HG02885 (cell line): ENCODE results near the gene ANKLE1.

ENCODE experiments used
- ATAC-seq: cut with Tn5 transposase; IDR thresholded peaks from one replicate; pipeline ENCODE4 v1.9.1; 2021; ENCODE audit warnings: mild to moderate bottlenecking; ENCODE audit not compliant: unreplicated experiment, poor library complexity

Gene ANKLE1, protein sequence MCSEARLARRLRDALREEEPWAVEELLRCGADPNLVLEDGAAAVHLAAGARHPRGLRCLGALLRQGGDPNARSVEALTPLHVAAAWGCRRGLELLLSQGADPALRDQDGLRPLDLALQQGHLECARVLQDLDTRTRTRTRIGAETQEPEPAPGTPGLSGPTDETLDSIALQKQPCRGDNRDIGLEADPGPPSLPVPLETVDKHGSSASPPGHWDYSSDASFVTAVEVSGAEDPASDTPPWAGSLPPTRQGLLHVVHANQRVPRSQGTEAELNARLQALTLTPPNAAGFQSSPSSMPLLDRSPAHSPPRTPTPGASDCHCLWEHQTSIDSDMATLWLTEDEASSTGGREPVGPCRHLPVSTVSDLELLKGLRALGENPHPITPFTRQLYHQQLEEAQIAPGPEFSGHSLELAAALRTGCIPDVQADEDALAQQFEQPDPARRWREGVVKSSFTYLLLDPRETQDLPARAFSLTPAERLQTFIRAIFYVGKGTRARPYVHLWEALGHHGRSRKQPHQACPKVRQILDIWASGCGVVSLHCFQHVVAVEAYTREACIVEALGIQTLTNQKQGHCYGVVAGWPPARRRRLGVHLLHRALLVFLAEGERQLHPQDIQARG

DNA sequence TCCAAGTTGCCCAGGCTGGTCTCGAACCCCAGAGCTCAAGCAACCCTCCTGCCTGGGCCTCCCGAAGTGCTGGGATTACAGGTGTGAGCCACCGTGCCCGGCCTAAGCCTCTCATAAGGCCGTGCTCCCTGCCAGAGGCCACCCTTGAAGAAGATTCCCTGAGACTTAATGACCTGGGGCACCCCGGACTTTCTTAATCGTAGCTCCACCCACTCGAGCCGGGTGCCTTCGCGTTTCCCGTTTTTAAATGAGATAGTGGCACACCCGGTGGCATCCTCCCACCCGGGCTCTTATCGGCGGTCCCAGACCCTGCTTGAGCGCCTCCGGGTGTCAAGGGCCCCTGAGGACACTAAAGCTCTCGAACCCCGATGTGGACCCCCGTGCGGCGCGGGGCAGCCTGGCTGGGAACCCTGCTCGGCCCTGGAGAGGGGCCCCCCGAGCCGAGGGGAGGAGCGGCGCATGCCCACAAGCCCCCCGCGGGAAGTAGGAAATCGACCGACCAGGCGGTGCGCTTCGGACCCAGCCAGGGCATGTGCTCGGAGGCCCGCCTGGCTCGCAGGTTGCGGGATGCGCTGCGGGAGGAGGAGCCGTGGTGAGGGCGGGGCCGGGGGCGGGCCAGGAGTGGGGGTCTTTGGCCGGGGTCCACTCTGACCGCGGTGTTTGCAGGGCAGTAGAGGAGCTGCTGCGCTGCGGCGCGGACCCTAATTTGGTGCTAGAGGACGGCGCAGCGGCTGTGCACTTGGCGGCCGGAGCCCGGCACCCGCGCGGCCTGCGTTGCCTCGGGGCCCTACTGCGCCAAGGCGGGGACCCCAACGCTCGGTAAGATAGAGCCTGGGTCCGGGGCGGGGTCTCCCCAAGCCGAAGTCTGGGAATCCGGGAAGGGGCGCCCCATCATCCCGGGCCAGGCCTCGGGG is at the start of gene ANKLE1:
Gene ANKLE1, plus strand, starts transcription at position 511 of the 914 bp plus-strand sequence. Its CDS starts 20 bp downstream, at position 531.
- no peak for ATAC-seq

DNA sequence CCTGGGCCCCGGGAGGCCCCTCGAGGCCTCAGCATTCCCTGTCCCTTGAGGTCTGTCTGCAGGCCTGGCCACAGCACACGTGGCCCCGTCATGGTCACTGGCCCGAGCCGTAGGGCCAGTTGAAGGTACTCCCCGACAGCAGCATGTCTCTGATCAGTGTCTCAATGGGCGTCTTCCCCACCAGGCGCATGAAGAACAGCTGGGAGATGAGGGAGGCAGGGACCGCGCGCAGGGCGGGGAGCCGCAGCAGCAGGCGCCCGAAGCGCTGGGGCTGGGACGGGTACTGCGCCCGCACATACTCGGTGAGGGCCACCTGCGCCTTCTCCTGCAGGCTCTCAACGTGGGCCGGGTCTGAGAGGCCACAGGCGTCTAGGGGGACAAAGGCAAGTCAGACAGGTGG is 49.4 kb upstream of the ANKLE1 start:
- ATAC-seq: no peak

DNA sequence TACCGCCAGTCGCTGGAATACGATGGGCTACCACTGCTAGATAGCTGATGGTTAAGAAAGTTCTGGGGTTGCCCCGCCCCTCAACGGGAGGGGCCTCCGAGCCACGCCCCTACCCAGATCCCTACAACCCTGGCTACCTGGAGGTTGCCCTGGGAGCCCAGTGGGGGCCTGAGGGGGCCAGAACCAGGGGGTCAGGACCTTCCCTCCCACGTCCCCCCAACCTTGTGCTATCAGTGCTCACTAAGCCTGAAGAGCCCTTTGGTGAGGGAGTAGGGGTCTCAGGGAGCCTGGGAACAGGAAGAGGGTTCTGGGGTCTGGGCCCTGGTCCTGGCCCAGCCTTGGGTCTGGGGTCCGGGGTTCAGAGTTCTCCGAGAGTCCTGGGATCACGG is 46.8 kb upstream of the ANKLE1 start:
- peak; percentile 46 for ATAC-seq

DNA sequence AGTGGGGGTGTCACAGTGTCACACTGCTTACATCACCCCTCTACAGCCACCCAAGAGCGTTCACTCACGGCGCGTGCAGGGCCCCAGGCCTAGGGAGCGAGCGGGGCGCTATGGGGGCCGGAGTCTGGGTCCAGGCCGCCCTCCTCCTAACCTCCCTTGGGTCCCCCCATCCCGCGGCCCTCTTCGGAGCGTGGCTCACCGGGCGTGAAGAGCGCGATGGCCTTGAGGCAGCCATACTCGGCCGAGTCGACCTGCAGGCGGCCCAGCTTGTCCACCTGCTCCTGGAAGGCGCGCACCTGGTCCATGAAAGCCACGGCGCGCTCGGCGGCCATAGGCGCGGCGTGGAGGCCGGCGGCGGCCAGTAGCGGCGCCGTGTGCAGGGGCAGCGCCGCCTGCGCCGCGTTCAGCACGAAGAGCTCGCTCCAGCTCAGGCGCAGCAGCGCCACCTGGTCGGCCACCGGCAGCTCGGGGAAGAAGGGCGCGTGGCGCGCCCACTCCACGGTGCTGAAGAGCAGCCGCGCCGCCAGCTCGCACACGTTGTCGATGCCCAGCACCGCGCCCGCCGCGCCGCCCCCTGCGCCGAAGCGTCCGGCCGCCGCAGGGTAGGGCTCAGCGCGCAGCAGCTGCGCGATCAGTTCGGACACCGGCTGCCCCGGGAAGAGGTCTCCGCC is 46.3 kb upstream of the ANKLE1 start:
- ATAC-seq: peak; percentile 76

DNA sequence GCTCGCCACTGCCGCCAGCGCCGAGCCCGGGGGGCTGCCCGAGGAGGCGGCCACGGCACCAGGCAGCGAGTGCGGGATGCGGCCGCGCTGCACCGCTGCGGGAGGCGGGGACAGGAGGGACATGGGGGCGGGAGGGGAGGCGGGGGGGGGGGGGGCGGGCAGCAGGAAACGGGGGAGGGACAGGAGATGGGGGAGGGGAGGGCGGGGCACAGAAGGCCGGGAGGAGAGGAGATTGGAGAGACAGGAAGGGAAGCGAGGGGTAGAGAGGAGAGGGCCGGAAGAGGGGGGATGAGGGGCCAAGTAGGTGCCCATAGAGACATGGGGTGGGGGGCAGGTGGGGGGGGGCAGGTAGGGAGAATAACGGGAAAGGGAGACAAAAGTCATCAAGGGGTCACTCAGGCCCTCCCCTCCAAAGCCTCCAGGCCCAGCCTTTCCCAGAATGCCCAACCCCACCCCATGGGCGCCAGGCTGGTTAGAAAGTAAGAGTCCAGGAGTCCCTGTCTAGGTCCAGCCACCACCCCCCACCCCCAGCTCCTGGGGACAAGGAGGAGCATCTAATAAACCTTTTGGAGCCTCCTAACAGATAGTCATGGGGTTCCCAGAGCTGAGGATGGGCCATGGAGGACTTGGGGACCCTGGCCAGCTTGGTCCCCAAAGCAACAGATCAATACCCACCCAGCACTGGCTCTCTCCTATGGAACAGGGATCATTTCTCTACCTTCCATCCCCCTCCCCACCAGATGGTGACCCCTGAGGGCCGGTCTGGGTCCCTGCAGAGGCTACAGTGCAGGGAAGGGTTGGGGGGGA is 45.5 kb upstream of the ANKLE1 start:
- no peak for ATAC-seq

DNA sequence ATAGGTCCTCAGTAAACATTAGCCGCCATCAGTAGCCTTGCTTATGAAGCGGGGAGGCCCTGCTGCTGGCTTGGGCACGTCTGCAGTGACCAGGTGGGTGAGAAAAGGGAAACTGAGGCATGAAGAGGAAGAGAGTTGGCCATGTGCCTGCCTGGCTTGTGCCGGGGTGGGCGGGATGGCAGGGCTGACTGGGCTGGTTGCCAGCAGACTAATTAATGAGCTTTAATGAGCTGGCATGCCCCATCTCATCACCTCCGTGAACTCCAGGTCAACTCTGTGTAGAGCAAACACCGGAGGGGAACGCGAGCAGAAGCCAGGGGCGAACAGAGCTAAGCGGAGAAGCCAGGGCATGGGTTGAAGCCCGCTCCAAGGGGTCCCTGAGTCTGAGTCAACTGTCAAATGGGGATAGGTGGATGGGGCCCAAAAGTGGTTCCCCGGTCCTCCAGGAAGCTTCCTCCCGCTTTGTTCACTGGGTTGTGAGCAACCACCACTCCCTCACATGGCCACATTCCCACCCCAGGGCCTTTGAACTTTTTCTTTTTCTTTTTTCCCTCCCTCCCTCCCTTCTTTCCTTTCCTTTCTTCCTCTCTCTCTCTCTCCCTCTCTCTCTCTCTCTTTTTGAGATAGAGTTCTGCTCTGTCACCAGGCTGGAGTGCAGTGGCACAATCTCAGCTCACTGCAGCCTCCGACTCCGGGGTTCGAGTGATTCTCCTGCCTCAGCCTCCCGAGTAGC is 44.7 kb upstream of the ANKLE1 start:
- no peak for ATAC-seq

DNA sequence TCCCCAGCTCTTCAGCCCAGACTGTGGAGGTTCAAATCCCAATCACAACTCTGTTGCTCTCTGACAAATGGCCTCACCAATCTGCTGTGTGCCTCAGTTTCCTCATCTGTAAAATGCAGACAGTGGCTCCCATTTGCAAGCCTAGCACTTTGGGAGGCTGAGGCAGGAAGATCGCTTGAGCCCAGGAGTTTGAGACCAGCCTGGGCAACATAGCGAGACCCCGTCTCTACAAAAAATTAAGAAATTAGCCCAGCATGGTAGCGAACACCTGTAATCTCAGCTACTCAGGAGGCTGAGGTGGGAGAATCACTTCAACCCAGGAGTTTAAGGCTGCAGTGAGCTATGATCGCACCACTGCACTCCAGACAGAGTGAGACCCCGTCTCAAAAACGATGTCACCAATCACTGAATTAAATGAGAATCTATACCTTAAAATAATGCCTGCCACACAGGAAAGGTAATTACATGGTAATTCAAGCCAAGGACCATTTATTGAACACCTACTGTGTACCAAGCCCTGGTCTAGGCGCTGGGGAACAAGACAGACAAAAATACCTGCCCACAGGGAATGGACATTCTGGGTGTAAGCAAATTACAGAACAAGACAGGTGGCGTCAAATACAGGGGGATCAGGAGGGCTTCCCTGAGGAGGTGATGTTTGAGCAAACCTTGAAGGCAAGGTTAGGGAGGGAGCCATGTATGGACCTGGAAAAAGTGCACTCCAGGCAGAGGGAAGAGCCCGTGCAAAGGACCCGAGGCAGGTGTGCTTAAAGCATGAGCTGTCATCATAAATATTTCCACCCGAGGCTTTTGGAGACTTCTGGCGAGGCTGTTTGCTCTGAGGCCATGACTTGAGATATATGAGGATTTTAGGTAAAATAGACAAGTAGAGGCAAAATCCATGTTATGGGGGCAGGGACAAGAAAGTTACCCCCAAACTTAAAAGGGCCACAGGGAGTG is 43.7 kb upstream of the ANKLE1 start:
- no peak for ATAC-seq

DNA sequence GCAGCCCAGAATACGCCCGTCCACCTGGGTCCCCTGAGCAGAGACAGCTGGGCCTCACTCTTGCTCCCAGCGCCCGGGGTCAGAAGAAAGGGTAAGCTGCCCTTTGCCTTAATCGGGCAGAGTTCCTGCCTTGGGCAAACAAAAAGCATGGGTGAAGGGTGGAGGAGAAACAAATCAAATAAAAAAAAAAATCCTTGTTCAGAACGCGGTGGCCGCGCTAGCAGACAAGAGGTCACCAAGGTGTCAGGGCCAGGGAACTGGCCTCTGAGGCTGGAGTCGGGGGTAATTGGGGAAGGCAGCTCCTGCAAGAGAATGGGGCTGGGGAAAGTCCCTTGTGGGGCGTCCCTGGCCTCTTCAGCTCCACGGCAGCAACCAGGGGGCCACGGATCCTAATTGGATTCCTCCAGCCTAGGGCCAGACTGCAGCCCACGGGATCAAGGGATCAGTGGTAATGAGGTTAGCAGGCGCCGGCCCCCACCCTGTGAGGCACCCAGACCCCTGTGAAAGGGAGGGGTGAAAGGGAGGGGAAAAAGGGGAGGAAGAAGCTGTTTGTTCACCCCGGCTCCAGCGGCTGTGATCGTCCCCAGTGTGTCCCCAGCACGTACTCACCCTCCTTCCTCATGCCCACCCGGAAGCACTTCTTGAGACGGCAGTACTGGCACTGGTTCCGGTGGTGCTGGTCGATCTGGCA is 41.5 kb upstream of the ANKLE1 start:
- ATAC-seq: no peak

DNA sequence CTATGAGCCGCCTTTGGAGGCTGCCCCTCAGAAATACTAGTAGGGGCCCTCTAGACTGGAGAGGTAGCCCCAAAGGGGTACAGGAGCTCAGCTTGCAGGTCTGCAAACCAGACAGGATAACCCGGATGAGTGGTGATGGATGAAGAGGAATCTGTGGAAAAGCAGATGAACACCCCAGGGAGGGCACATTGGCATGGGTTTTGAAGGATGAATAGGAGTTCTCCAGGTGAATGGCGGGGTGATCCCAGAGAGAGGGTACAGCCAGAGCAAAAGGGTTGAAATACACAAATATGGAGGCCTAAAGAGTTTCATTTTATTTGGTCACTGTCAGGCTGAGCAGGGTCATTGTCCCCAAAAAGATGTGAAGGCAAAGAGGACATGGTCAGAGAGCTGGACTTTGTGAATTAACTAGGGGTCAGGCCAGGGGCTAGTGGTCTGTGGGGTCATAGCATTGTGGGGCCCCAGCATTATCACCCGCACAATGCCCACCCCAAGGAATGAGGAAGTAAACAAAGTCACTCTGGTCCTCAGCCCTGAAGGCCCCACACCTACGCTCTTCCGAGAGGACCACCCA is 40.8 kb upstream of the ANKLE1 start:
- ATAC-seq: no peak

DNA sequence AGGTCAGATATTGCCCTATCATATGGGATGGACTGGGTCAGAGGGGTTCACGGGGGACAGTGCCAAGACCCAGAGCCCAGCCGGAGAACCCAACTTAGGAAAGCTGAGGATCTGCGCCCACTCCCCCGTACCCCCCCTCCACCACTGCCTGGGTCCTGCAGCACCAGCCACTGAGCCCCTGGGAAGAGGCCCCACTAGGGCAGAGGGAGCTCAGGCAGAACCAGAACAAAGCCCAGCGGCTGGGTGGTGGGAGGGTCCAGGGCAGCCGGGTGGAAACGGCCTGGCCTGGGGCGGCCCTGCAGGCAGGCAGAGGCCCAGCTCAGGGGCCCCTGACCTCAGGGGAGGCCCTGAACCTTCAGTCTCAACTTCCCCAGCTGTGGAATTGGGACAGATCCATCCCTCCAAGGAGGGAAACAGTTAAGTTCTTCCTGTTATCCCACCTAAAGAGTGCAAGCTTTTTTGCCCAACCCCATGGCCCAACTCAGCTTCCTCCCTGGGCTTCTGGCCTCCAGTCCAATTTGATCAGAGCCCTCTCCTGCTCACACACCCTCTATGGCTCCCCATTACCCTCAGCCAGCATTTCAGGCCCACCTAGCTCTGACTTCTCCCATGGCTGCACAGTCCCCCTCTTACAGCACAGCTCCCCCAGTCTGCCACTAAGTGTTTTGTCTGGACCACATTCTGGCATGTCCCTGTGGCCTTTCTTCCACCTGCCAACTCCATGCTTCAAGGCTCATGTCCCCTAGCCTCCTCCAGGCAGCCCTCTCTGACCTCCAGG is 39.1 kb upstream of the ANKLE1 start:
- ATAC-seq: no peak

DNA sequence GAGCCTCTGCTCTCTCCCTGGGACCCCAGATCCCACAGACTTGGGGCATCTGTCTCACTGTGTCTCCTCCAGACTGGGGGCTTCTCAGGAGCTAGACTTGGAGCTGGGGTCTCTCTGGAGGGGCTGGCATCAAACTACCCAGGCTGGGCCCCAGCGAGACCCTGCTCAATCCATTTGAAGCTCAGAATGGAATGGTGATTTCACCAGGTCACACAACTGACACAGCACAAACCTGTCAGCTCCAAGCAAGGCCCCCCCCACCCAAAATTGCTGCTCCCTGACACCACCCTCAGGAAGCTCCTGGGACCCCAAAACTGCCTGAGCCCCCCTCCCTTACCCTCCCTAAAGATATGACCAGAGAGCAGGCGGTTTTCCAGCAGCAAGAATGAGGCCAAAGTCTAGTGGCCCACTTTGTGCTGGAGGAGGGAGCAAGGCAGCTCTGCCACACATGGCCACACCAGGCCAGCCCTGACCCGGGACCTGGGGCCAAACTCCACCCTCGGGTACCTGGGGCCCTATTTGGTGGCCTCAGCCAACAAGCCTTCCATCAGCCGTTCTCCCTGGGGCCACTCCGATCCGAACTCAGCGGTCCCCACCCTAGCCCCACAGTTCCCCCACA is 38.4 kb upstream of the ANKLE1 start:
- ATAC-seq: no peak

DNA sequence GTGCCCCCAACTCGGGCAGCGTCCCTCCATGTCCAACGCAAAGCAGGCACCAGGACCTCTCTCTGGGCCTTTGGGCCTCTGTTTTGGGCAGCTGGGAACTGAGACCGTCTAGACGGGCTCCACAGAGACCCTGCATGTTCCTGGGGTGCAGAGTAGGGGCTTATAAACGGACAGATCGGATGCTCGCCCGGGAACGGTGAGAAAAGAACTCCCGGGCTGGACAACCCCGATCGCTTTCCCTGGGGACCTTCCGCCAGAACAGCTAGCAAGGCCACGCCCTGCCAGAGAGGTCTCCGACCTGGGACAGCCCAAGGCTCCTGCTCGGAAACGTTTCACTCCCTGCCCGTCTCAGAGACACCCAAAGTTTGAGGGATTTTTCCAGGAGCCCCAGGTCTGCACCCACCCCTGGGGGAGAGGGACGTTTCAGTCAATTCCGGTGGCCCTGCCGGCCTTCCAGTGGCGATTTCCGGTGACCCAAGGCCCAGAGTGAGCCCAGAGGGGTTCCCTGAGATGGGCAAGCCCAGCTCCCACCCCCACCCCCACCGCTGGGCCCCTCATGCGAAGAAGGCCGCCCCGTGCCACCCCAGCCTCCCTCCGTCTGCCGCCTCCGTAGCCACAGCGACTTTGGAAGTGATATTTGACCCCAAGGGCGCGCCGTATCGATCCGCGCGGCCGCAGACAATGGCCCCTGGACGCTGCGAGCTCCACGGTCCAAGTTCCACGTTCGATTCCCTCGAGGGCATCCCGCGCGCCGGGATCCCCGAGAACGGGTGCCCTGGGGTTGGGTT is 37.7 kb upstream of the ANKLE1 start:
- no peak for ATAC-seq

DNA sequence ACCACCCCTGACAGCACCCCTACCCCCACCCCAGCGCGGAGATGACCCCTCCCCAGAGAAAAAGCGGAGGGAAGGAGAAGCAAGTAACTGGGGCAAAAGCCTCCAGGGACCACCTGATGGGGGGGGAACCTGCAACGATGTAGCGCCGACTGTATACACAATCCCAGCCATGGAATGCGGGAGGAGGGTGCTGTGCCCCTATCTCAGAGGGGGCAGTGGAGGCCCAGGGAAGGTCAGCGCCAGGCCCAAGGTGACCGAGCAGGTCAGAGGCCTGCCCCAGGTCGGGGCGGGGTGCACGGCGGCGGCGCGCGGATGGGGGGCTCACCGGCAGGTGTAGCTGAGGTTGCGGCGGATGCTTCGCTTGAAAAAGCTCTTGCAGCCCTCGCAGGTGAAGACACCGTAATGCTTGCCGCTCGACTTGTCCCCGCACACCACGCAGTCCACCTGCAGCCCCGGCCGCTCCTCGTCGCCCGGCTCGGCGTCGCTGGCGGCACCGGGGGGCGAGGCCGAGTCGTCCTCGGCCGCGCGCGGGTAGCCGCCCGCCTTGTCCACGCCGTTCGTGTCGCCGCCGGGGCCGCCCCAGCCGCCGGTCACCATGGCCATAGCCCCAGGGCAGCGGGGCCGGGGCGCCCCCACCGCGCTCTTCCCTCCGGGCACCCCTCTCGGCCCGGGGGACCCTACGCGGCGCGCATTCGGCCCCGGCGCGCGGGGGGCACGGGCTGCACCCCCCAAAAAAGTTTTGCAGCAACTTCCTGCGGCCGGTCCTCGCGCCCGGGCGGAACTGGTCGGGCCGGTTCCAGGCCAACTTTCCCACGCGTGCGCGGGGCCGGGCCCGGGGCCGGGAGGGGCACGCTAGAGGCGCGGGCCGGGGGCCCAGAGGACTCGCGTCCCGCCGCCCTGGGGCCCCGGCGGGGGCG is 36.8 kb upstream of the ANKLE1 start:
- ATAC-seq: peak; percentile 22

DNA sequence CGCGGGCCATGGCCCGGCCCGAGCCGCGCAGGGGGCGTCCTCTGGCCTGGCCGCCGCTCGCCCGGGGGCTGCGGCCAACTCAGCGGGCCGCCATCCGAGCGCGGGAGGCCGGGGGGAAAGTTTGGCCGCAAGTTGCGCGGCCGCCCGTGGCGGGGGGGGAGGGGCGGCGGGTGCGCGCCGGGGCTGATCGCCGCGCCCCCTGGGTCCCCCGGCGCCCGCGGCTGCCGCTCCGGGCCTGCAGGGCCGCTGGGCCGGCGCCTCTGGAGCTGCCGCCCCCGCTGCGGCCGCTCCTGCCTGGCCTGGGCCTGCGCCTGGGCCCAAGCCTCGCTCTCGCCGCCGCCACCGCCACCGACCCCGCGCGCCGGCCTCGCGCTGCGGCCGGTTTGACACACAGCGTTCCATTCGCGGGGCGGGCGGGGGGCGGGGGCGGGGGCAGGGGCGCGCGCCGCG is 36.1 kb upstream of the ANKLE1 start, which contains the start of gene NR2F6:
Gene NR2F6, minus strand, starts transcription at position 385 of the 450 bp plus-strand sequence. CDS start 699 bp downstream, outside the sequence.
- no peak for ATAC-seq
